ENCODE measurements around the gene PCYT1B.

- TF ChIP-seq CTCF (IDR thresholded peaks at IDR 0.05; ENCODE audit: low read depth, low read length) (no peak), MAX (IDR thresholded peaks at IDR 0.05; ENCODE audit: low read depth, low read length) (no peak), POLR2A (IDR thresholded peaks at IDR 0.05; ENCODE audit: extremely low read depth, insufficient read length) (no peak), MYC (IDR thresholded peaks at IDR 0.05; ENCODE audit: low read depth, low read length) (no peak)
These were observed 94.1 kb downstream of the PCYT1B start for GRCh38 chrX:24553011-24553410.

Data from NB4 (cell line).